Activated T-cell treated with anti-CD3 and anti-CD28 coated beads, Interleukin-2, amount 50 U/mL, for 72 hours (primary cell): Measurements from ENCODE around the gene TRDN. TPM values are rescaled to one million over a fixed set of nuclear protein-coding genes. Genes with fewer than 3 reads are reported as not detected.
"Not testable (repeated sequence)": the region's sequence is repeated elsewhere in the genome, so short reads cannot be mapped to it uniquely, and the experiment has no call there.

Source experiments
- ATAC-seq, 2 donors: fragments of 150-1000 bp; cut with Tn5 transposase; replicated peaks in 1 of 2; 2 replicates each; pipeline ENCODE4 v1.10.0; 2021; ENCODE audit warnings: moderate library complexity in 2 of 2, mild to moderate bottlenecking in 1 of 2
- DNase-seq, 2 donors: peaks; one replicate each; pipeline ENCODE4 v3.0.0; 2021 to 2022; ENCODE audit warnings: mixed read lengths in 1 of 2
- H3K27ac Mint-ChIP-seq: one replicate; pipeline ENCODE4 v1.8.0; 2022; ENCODE audit warnings: mild to moderate bottlenecking, moderate library complexity, mixed read lengths
- H3K27me3 Mint-ChIP-seq: one replicate; pipeline ENCODE4 v1.8.0; 2022; ENCODE audit warnings: low read depth, mixed read lengths
- H3K36me3 Mint-ChIP-seq, 2 donors: one replicate each; pipeline ENCODE4 v1.8.0; 2022; ENCODE audit warnings: mixed read lengths in 2 of 2, mild to moderate bottlenecking in 1 of 2; ENCODE audit not compliant: insufficient read depth in 2 of 2
- H3K4me1 Mint-ChIP-seq: one replicate; pipeline ENCODE4 v1.8.0; 2022; ENCODE audit warnings: low read depth, mixed read lengths
- H3K4me3 Mint-ChIP-seq, 2 donors: one replicate each; pipeline ENCODE4 v1.8.0; 2022; ENCODE audit warnings: mild to moderate bottlenecking in 2 of 2, mixed read lengths in 2 of 2, moderate library complexity in 2 of 2
- H3K9me3 Mint-ChIP-seq, 2 donors: one replicate each; pipeline ENCODE4 v1.8.0; 2022; ENCODE audit warnings: mixed read lengths in 2 of 2
- total RNA-seq, 2 donors: library from RNA; stranded (reverse); gene quantifications; one replicate each; pipeline ENCODE4 v1.2.3, GENCODE V29; 2022

TRDN gene
- total RNA-seq, 2 donors from 2014 or later = not detected

GRCh38 chr6:123570813-123571684, 65.7 kb downstream of the TRDN start:
- DNase-seq (no peak), ATAC-seq (no peak)
- no peak overlapping the region for H3K4me3 Mint-ChIP-seq
- H3K9me3 Mint-ChIP-seq = peaks cover 2 to 5% of the 10 kb centered on the region in 2 donors
- no peaks in the 10 kb centered on the region for H3K27me3 Mint-ChIP-seq
- H3K27ac Mint-ChIP-seq = no peak overlapping the region
- no peaks in the 10 kb centered on the region for H3K36me3 Mint-ChIP-seq
- no peaks in the 10 kb centered on the region for H3K4me1 Mint-ChIP-seq

- Mint-ChIP-seq H3K36me3 (no peaks in the 10 kb centered on the region), H3K27ac (no peak overlapping the region), H3K4me3 (no peak overlapping the region), H3K9me3 (peaks cover 2 to 5% of the 10 kb centered on the region in 2 donors), H3K27me3 (no peaks in the 10 kb centered on the region), H3K4me1 (no peaks in the 10 kb centered on the region)
- ATAC-seq (no peak), DNase-seq (no peak)
Observed at GRCh38 chr6:123569575-123569974, 67.2 kb downstream of the TRDN start.

DNA sequence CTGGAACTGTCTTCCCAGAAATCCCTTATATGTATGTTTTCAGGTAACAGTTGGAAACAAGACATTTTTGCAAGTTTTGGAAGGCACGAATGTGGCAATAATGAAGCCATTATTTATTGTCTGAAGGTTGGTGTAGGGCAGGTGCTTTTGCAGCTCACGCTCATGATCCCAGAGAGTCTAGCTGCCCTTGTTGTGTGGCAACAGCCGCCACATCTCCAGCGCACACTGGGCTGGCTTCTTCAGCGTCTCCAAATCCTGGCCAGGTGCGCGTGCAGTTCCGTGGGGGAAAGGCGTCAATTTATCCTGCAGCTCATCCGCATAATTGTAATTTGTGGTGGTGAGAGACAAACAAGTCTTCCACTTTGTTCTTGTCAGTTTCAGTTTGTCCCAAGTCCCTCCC, 71.2 kb downstream of the TRDN start:
- H3K9me3 Mint-ChIP-seq = peaks cover 4 to 5% of the 10 kb centered on the region in 2 donors
- H3K27me3 Mint-ChIP-seq = no peaks in the 10 kb centered on the region
- no peaks in the 10 kb centered on the region for H3K4me1 Mint-ChIP-seq
- ATAC-seq (no peak), DNase-seq (no peak)
- H3K27ac Mint-ChIP-seq = no peak overlapping the region
- no peak overlapping the region for H3K4me3 Mint-ChIP-seq
- no peaks in the 10 kb centered on the region for H3K36me3 Mint-ChIP-seq

DNA sequence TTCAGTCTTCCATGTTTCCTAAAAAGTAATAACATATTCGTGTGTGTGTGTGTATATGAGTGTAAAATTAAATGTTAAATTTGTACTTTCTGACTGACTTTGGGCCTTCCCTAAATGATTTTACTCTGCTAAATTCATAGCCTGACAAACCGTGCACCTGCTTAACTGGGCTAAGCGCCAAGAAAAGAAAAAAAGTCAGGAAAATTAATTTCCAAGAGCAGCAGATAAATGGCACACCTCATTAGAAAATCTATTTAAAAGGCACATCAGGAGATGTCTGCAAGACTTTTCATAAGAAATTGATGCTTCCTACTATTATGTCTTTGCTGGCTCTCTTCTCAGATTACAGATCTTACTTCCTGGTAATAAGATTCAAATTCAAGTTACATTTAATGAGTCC, 72.4 kb downstream of the TRDN start:
- no peaks in the 10 kb centered on the region for H3K36me3 Mint-ChIP-seq
- ATAC-seq (no peak), DNase-seq (no peak)
- peaks cover 7 to 12% of the 10 kb centered on the region in 2 donors for H3K9me3 Mint-ChIP-seq
- H3K4me1 Mint-ChIP-seq = no peaks in the 10 kb centered on the region
- H3K4me3 Mint-ChIP-seq = no peak overlapping the region
- H3K27ac Mint-ChIP-seq = no peak overlapping the region
- H3K27me3 Mint-ChIP-seq = no peaks in the 10 kb centered on the region

DNA sequence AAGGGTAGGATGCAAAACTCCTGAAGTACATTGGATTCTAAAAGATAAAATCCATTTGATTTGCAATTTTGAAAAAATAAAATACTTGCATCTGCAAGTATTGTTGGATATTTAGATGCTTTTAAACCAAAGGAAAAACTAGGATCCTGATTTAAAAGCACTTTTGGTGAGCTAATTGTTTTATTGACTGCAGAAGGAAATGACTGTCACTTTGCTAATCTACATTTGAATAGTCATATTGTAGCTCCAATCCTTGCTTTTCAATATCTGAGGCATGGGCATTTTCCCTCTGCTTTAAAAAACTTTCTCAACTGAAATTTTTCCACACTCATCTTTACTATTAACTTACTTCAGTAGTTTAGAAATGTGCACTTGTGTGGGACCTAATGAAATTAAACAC, 74.1 kb downstream of the TRDN start:
- Mint-ChIP-seq H3K4me3 (no peak overlapping the region), H3K27ac (no peak overlapping the region), H3K9me3 (peaks cover 9 to 15% of the 10 kb centered on the region in 2 donors), H3K36me3 (no peaks in the 10 kb centered on the region), H3K27me3 (no peaks in the 10 kb centered on the region), H3K4me1 (no peaks in the 10 kb centered on the region)
- DNase-seq (no peak), ATAC-seq (no peak)

DNA sequence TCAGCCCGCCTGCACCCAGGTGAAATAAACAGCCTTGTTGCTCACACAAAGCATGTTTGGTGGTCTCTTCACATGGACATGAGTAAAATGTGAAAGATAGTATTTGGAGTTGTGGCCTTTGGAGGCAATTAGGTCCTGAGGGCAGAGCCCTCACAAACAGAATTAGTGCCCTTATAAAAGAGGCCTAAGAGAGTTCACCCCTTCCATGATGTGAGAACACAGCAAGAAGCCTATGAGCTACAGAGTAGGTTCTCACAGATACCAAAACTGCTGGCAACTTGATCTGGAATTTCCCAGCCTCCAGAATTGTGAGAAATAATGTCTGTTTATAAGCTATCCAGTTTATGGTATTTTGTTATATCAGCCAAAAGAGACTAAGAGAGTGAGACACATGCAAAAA, 74.5 kb downstream of the TRDN start:
- Mint-ChIP-seq H3K4me3 (no peak overlapping the region), H3K27me3 (no peaks in the 10 kb centered on the region), H3K4me1 (no peaks in the 10 kb centered on the region), H3K9me3 (peaks cover 7 to 14% of the 10 kb centered on the region in 2 donors), H3K36me3 (no peaks in the 10 kb centered on the region), H3K27ac (no peak overlapping the region)
- ATAC-seq (no peak), DNase-seq (no peak)

GRCh38 chr6:123559816-123560215, 76.9 kb downstream of the TRDN start:
- H3K36me3 Mint-ChIP-seq, H3K27me3 Mint-ChIP-seq, H3K27ac Mint-ChIP-seq, H3K4me3 Mint-ChIP-seq, H3K4me1 Mint-ChIP-seq, DNase-seq, ATAC-seq: not testable (repeated sequence)
- peaks cover 9 to 11% of the 10 kb centered on the region in 2 donors for H3K9me3 Mint-ChIP-seq

DNA sequence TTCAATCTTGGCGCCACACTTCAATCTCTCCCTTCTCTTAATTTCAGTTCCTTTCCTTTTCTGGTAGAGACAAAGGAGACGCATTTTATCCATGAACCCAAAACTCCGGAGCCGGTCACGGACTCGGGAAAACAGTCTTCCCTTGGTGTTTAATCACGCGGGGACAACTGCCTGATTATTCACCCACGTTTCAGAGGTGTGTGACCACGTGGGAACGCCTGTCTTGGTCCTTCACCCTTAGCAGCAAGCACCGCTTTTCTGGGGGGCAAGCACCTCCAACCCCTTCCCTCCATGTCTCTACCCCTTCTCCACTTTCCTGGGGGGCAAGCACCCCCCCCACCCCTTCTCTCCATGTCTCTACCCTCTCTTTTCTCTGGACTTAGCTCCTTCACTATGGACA, 79.3 kb downstream of the TRDN start:
- not testable (repeated sequence) for H3K4me1 Mint-ChIP-seq, H3K27me3 Mint-ChIP-seq, H3K4me3 Mint-ChIP-seq, DNase-seq, H3K36me3 Mint-ChIP-seq, H3K27ac Mint-ChIP-seq, ATAC-seq
- H3K9me3 Mint-ChIP-seq = peaks cover 9 to 14% of the 10 kb centered on the region in 2 donors

DNA sequence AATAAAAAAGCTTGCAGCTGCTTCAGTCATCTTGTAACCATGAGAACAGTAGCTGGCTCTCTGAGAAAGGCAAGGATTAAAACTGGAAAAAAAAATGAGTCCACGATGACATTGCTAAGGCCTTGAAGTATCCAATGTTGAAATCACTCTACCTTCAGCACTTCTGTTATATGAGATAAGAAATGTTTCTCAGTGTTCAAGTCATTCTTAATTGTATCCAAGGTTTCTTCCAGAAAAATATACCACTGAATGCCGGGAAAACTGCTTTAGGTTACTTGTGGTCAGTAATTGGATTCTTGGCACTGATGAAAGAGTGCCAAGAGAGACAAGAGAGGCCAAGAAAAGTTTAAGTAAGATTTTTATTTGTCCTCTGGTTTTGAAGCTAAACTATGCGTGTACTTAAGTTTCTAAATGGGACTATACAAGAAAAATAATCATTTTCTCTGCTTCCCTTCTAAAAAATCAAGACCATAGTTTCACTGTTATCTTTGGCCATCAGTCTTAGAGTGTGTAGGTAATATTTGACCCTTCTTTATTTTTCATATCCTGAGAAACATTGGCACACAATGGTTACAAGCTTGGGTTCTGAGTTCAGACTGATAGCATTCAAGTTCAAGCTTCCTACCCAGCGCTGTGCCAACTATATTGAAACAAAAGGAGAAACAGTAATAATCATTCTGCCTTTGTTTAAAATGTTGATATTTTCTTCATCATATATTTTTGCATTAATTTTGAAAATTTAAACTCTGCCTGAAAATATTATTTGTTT, 84.6 kb downstream of the TRDN start:
- Mint-ChIP-seq H3K4me3 (no peak overlapping the region), H3K27ac (no peak overlapping the region), H3K27me3 (no peaks in the 10 kb centered on the region), H3K9me3 (peaks cover 5 to 6% of the 10 kb centered on the region in 2 donors), H3K4me1 (no peaks in the 10 kb centered on the region), H3K36me3 (no peaks in the 10 kb centered on the region)
- no peak for DNase-seq
- no peak for ATAC-seq

- Mint-ChIP-seq H3K4me1 (no peaks in the 10 kb centered on the region), H3K4me3 (no peak overlapping the region), H3K9me3 (peaks cover 2 to 6% of the 10 kb centered on the region in 2 donors), H3K36me3 (no peaks in the 10 kb centered on the region), H3K27ac (no peak overlapping the region), H3K27me3 (no peaks in the 10 kb centered on the region)
- no peak for ATAC-seq
- DNase-seq = no peak
Observed at GRCh38 chr6:123550052-123550617, 86.6 kb downstream of the TRDN start.

GRCh38 chr6:123549476-123549875, 87.3 kb downstream of the TRDN start:
- no peak for ATAC-seq
- Mint-ChIP-seq H3K4me1 (no peaks in the 10 kb centered on the region), H3K4me3 (no peak overlapping the region), H3K27me3 (no peaks in the 10 kb centered on the region), H3K36me3 (no peaks in the 10 kb centered on the region), H3K27ac (no peak overlapping the region), H3K9me3 (peaks cover 2 to 6% of the 10 kb centered on the region in 2 donors)
- no peak for DNase-seq

DNA sequence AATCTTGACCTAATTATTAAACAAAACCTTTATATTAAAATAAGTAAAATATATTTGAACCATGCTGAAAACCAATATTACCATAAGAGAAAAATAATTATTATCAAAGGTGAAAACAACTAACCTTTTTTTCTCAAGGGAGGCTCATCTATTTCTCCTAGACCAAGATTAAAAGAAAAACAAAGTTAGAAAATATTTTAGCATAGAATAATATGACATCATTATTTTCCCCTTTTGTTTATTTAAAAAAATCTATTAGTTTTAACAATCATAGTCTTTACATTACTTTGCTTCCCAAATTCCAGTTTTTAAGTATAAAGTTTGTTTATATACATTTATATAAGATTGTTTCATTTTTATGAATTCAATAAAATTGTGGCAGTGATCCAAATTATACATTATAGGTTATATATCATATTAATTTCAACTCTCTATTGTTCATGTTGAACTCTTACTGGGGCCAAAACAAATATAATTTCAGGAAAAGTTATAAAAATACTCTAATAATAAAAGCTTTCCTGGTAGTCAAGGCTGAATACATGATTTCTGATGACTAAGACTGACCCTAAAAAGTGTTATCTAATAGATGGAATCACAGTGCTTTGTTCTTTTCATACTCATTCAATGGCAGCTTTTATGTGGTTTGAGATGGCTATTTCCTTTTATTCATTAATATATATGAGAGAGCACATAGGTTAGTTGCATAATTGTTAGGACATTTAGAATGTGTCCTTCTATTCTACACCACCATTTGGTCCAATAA, 89.4 kb downstream of the TRDN start:
- DNase-seq = no peak
- H3K4me3 Mint-ChIP-seq = no peak overlapping the region

GRCh38 chr6:123546537-123546936, 90.2 kb downstream of the TRDN start:
- Mint-ChIP-seq H3K4me3 (no peak overlapping the region), H3K27ac (no peak overlapping the region), H3K27me3 (no peaks in the 10 kb centered on the region), H3K9me3 (peaks cover 2 to 3% of the 10 kb centered on the region in 2 donors), H3K4me1 (no peaks in the 10 kb centered on the region), H3K36me3 (no peaks in the 10 kb centered on the region)
- DNase-seq (no peak), ATAC-seq (no peak)

More for the DNA sequence above, 89.4 kb downstream of the TRDN start:
- no peak for ATAC-seq
- no peaks in the 10 kb centered on the region for H3K4me1 Mint-ChIP-seq
- H3K27ac Mint-ChIP-seq = no peak overlapping the region
- peaks cover 2 to 3% of the 10 kb centered on the region in 2 donors for H3K9me3 Mint-ChIP-seq
- no peaks in the 10 kb centered on the region for H3K36me3 Mint-ChIP-seq
- no peaks in the 10 kb centered on the region for H3K27me3 Mint-ChIP-seq
